H9 (cell line): ENCODE measurements around the gene ZNF747. TPM values are rescaled to one million over a fixed set of nuclear protein-coding genes. Genes with fewer than 3 reads are reported as not detected.

Experiments
- DNase-seq: peaks from one replicate; pipeline ENCODE4 v3.0.0-alpha.2; 2017
- H2AFZ ChIP-seq: one replicate; pipeline ENCODE4 v1.6.1; 2013; ENCODE audit warnings: mild to moderate bottlenecking, low read length, control low read depth, moderate library complexity
- H2AK5ac ChIP-seq: 2 replicates; pipeline ENCODE4 v1.6.1; 2013; ENCODE audit warnings: low read length, control low read depth, mixed read lengths; ENCODE audit not compliant: insufficient read length
- H2BK120ac ChIP-seq: one replicate; pipeline ENCODE4 v1.6.1; 2013; ENCODE audit warnings: low read depth, mild to moderate bottlenecking, low read length, control low read depth, inconsistent platforms; ENCODE audit not compliant: poor library complexity, severe bottlenecking
- H2BK12ac ChIP-seq: 2 replicates; pipeline ENCODE4 v1.6.1; 2013; ENCODE audit warnings: low read length, control low read depth, mixed read lengths, low read depth; ENCODE audit not compliant: insufficient read length
- H2BK15ac ChIP-seq: 2 replicates; pipeline ENCODE4 v1.6.1; 2013; ENCODE audit warnings: low read depth, low read length, control low read depth
- H2BK20ac ChIP-seq: one replicate; pipeline ENCODE4 v1.6.1; 2013; ENCODE audit warnings: low read depth, mild to moderate bottlenecking, low read length, control low read depth, inconsistent platforms; ENCODE audit not compliant: poor library complexity, severe bottlenecking
- H2BK5ac ChIP-seq: 2 replicates; pipeline ENCODE4 v1.6.1; 2013; ENCODE audit warnings: low read length, control low read depth, mixed read lengths; ENCODE audit not compliant: insufficient read length
- H3K14ac ChIP-seq: 2 replicates; pipeline ENCODE4 v1.6.1; 2013; ENCODE audit warnings: low read length, control low read depth; ENCODE audit not compliant: insufficient read depth
- H3K18ac ChIP-seq: 2 replicates; pipeline ENCODE4 v1.6.1; 2013; ENCODE audit warnings: low read depth, mild to moderate bottlenecking, mixed read lengths, low read length, control low read depth; ENCODE audit not compliant: insufficient read length
- H3K23ac ChIP-seq: 2 replicates; pipeline ENCODE4 v1.6.1; 2013; ENCODE audit warnings: low read length, control low read depth, mixed read lengths, low read depth; ENCODE audit not compliant: insufficient read length
- H3K23me2 ChIP-seq: 2 replicates; pipeline ENCODE4 v1.6.1; 2013; ENCODE audit warnings: low read depth, mild to moderate bottlenecking, mixed read lengths, low read length, control low read depth; ENCODE audit not compliant: insufficient read length, poor library complexity, severe bottlenecking
- H3K27ac ChIP-seq: 2 replicates; pipeline ENCODE4 v1.5.1; 2013; ENCODE audit warnings: low read length, control low read depth, mixed read lengths, low read depth; ENCODE audit not compliant: insufficient read length
- H3K27me3 ChIP-seq: 2 replicates; pipeline ENCODE4 v1.6.1; 2013; ENCODE audit warnings: low read length, control low read depth, inconsistent platforms; ENCODE audit not compliant: insufficient read depth
- H3K4ac ChIP-seq: 2 replicates; pipeline ENCODE4 v1.6.1; 2013; ENCODE audit warnings: low read depth, mild to moderate bottlenecking, control low read depth, inconsistent platforms, low read length, moderate library complexity
- H3K4me1 ChIP-seq: 2 replicates; pipeline ENCODE4 v1.6.1; 2013; ENCODE audit warnings: low read length, control low read depth, inconsistent platforms; ENCODE audit not compliant: insufficient read depth
- H3K4me2 ChIP-seq: 2 replicates; pipeline ENCODE4 v1.6.1; 2013; ENCODE audit warnings: low read length, control low read depth, mixed read lengths; ENCODE audit not compliant: insufficient read length, insufficient read depth
- H3K56ac ChIP-seq: 2 replicates; pipeline ENCODE4 v1.6.1; 2013; ENCODE audit warnings: low read depth, mild to moderate bottlenecking, mixed read lengths, low read length, control low read depth; ENCODE audit not compliant: insufficient read length
- H3K79me1 ChIP-seq: 2 replicates; pipeline ENCODE4 v1.6.1; 2013; ENCODE audit warnings: low read depth, mild to moderate bottlenecking, moderate library complexity, low read length, control low read depth, inconsistent platforms; ENCODE audit not compliant: insufficient read depth, poor library complexity, severe bottlenecking
- H3K79me2 ChIP-seq: 2 replicates; pipeline ENCODE4 v1.6.1; 2013; ENCODE audit warnings: low read length, control low read depth, inconsistent platforms; ENCODE audit not compliant: insufficient read depth
- H3K9ac ChIP-seq: 2 replicates; pipeline ENCODE4 v1.6.1; 2013; ENCODE audit warnings: low read length, control low read depth, mixed read lengths; ENCODE audit not compliant: insufficient read length; ENCODE audit errors: extremely low read depth
- H3K9me3 ChIP-seq: one replicate; pipeline ENCODE4 v1.6.1; 2013; ENCODE audit warnings: low read depth, low read length, inconsistent platforms; ENCODE audit not compliant: control insufficient read depth
- H3T11ph ChIP-seq: one replicate; pipeline ENCODE4 v1.6.1; 2013; ENCODE audit warnings: mild to moderate bottlenecking, low read length, control low read depth, inconsistent platforms
- H4K20me1 ChIP-seq: one replicate; pipeline ENCODE4 v1.6.1; 2013; ENCODE audit not compliant: control insufficient read depth, insufficient read length, insufficient read depth
- H4K5ac ChIP-seq: 2 replicates; pipeline ENCODE4 v1.6.1; 2013; ENCODE audit warnings: low read depth, mild to moderate bottlenecking, mixed read lengths, low read length, control low read depth; ENCODE audit not compliant: insufficient read length
- H4K8ac ChIP-seq: replicated peaks from 2 replicates; pipeline ENCODE4 v1.6.1; 2013; ENCODE audit warnings: low read length, control low read depth, mixed read lengths, low read depth; ENCODE audit not compliant: insufficient read length
- H4K91ac ChIP-seq: 2 replicates; pipeline ENCODE4 v1.6.1; 2013; ENCODE audit warnings: low read depth, mild to moderate bottlenecking, moderate library complexity, mixed read lengths, low read length, control low read depth; ENCODE audit not compliant: insufficient read length
- H3K27ac Mint-ChIP-seq, 3 experiments: 2 replicates in 2 of 3; 3 replicates in 1 of 3; pipeline ENCODE4 v1.8.0; 2020 to 2021; ENCODE audit warnings: mixed read lengths in 3 of 3, mild to moderate bottlenecking in 1 of 3, moderate library complexity in 1 of 3
- H3K27me3 Mint-ChIP-seq: 2 replicates; pipeline ENCODE4 v1.8.0; 2021; ENCODE audit warnings: low read depth, mild to moderate bottlenecking, moderate library complexity, mixed read lengths
- H3K36me3 Mint-ChIP-seq, 3 experiments: 2 replicates in 2 of 3; 3 replicates in 1 of 3; pipeline ENCODE4 v1.8.0; 2020 to 2021; ENCODE audit warnings: low read depth in 3 of 3, mixed read lengths in 3 of 3; ENCODE audit not compliant: insufficient read depth in 1 of 3
- H3K4me1 Mint-ChIP-seq, 2 experiments: 2 replicates each; pipeline ENCODE4 v1.8.0; 2020; ENCODE audit warnings: mixed read lengths in 2 of 2
- H3K4me3 Mint-ChIP-seq, 2 experiments: 2 replicates in 1 of 2; 3 replicates in 1 of 2; pipeline ENCODE4 v1.8.0; 2020 to 2021; ENCODE audit warnings: mild to moderate bottlenecking in 2 of 2, mixed read lengths in 2 of 2, moderate library complexity in 1 of 2
- H3K9me3 Mint-ChIP-seq, 2 experiments: 2 replicates in 1 of 2; 3 replicates in 1 of 2; pipeline ENCODE4 v1.8.0; 2020; ENCODE audit warnings: mild to moderate bottlenecking in 2 of 2, mixed read lengths in 2 of 2, moderate library complexity in 1 of 2
- CTCF ChIP-seq: fragments of 200-600 bp; sonication (generic); conservative IDR thresholded peaks from 3 replicates; pipeline ENCODE4 v1.8.0; 2021; ENCODE audit warnings: antibody characterized with exemption, mild to moderate bottlenecking
- WGBS: extraction: QIAGEN DNeasy Blood & Tissue Kit; methylation state at CpG from one replicate; pipeline ENCODE4 v1.1.7; 2013; ENCODE audit warnings: missing lambda C conversion rate, low lambda C conversion rate, mixed read lengths; ENCODE audit not compliant: insufficient read length; ENCODE audit errors: extremely low coverage; 5-methylcytosine and 5-hydroxymethylcytosine counted together
- total RNA-seq: library from RNA; stranded (reverse); gene quantifications from 2 replicates; pipeline ENCODE4 v1.2.1, GENCODE V29; 2021

The ZNF747 gene
- total RNA-seq, 1 experiment from 2014 or later: 18.4 TPM

- no peak for DNase-seq
- H3K9ac ChIP-seq: no peak overlapping the region
- no peak overlapping the region for H3K27ac Mint-ChIP-seq
- no peak overlapping the region for H3K56ac ChIP-seq
- no peak overlapping the region for H3K4me2 ChIP-seq
- no peak overlapping the region for H2BK5ac ChIP-seq
- H4K8ac ChIP-seq: no peak overlapping the region
- no peak overlapping the region for H3K4ac ChIP-seq
- H3K27me3 ChIP-seq: no peaks in the 10 kb centered on the region
- H3K4me1 ChIP-seq: no peaks in the 10 kb centered on the region; the same call in 1 of the 2 replicates
- H3K23ac ChIP-seq: no peak overlapping the region
- H3K4me1 Mint-ChIP-seq: peaks cover 12 to 16% of the 10 kb centered on the region in 2 experiments
- TF ChIP-seq CTCF: no peak
- no peak overlapping the region for H3K4me3 Mint-ChIP-seq
- no peaks in the 10 kb centered on the region; a peak in 2 of 5 replicates for H3K9me3 Mint-ChIP-seq
- H3K18ac ChIP-seq: no peak overlapping the region
- H3K9me3 ChIP-seq: no peaks in the 10 kb centered on the region
- H2BK120ac ChIP-seq: no peak overlapping the region
- H3K27ac ChIP-seq: no peak overlapping the region
- H3K23me2 ChIP-seq: no peaks in the 10 kb centered on the region
- H3K79me1 ChIP-seq: no peaks in the 10 kb centered on the region
- H3T11ph ChIP-seq: no peak overlapping the region
- no peak overlapping the region for H2BK12ac ChIP-seq
- H4K20me1 ChIP-seq: no peaks in the 10 kb centered on the region
- no peaks in the 10 kb centered on the region for H3K36me3 Mint-ChIP-seq
- no peak overlapping the region for H4K91ac ChIP-seq
- no peak overlapping the region for H4K5ac ChIP-seq
- H3K79me2 ChIP-seq: no peaks in the 10 kb centered on the region
- H2BK20ac ChIP-seq: no peak overlapping the region
- WGBS: no CpG with 5 or more reads among the region's 7 CpGs
- H2AFZ ChIP-seq: no peak overlapping the region
- H3K14ac ChIP-seq: no peak overlapping the region
- H2BK15ac ChIP-seq: no peak overlapping the region
- H3K27me3 Mint-ChIP-seq: peaks cover 10% of the 10 kb centered on the region
- no peak overlapping the region for H2AK5ac ChIP-seq
These were observed 48.7 kb downstream of the ZNF747 start for GRCh38 chr16:30485818-30486436.
